SKM-1 (cell line): Measurements from ENCODE around the gene ITLN1.
A peak's percentile ranks its signal among the peaks of the same experiment; 100 is the strongest.

Experiments used
- DNase-seq: peaks from one replicate; lab custom pipeline; 2025; ENCODE audit not compliant: unreplicated experiment; lab: John Stamatoyannopoulos, UW

The ITLN1 gene

DNA sequence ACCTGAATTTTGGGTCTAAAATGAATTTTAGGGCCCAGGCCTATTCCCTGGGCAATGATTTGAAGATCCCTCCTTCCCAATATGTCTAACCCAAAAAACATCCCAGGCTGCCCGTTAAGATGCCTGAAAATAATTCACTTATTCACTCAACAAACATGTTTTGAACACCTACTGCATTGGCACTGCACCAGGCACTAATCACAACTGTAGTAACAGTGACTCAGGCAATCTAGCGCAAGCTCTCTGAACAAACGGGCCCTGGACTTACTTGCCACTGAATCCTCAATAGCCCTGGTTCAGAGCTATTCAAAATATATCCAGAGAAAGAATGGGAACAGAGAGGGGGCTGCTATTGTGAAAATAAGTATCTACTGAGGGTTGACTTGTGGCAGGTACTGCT, 26.5 kb downstream of the ITLN1 start:
- no peak for DNase-seq

DNA sequence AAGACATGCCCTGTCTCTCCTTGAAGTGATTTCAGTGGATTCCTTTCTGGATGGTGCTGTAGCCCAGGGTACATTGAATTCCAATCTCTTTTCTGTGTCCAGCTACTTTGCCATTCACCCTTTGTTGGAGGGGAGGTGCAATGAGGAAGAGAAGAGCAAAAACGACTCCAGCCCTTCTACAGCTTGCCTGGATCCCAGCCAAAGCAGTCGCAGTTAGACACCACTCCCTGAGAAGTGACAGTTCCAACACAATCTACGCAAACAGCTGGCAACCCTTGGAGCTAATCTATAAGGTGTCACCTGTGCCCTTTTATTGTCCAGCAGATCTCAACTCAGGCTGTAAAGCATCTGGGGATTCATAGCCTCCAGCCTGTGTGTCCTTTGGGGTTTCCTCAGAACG, 26.9 kb downstream of the ITLN1 start:
- no peak for DNase-seq

DNA sequence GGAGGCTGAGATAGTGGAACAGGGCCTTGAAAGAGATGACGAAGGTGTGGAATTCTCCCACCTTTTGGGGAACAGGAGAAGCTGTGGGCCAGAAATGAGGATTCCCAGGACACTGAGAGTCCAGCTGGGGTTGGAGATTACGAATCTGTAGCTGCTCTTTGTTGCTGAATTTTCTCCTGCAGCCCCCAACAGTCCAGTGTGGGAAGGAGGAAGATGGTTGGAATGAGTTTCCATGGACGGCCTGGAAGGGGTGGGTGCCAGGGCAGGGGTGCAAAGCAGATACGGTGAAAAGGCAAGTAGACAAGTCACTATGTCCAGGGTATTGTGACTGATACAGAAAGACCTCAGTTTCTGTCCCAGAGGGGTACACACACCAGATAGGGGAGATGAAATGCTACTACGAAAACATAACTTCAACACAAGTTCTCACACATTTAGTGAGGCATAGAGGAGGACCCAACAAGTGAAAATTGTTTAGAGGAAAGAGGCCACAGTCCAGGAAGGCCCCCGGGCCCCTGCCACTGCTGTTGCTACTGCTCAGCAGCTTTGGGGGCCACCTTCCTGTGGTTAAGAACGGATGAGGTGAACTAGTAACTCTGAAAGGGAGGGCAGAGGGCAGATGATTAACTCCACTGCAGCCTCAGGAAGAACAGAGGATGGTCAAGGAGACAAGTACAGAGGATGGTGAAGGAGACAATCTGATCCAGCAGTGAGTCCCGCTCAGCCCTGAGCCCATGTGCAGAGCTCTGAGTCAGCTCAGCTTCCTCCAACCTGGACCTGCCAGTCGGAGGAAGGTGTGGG, 29.6 kb downstream of the ITLN1 start:
- DNase-seq: no peak

DNA sequence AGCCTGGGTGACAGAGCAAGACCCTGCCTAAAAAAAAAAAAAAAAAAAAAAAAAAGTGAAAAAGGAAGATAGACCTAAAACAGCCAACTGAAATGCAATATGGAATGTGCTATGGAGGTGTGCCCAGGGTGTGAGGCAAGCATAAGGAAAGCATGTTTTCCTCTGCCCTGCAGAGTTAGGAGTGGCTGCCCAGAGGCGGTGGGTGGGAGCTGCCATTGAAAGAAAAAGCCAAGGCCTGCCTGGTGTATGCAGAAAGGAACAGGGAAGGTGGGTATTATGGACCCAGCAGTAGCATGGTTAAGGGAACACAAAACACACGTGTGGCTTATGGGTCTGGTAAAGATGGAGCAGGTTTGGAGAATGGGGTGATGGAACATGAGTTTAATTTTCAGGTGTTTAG, 31.2 kb downstream of the ITLN1 start:
- DNase-seq: no peak

DNA sequence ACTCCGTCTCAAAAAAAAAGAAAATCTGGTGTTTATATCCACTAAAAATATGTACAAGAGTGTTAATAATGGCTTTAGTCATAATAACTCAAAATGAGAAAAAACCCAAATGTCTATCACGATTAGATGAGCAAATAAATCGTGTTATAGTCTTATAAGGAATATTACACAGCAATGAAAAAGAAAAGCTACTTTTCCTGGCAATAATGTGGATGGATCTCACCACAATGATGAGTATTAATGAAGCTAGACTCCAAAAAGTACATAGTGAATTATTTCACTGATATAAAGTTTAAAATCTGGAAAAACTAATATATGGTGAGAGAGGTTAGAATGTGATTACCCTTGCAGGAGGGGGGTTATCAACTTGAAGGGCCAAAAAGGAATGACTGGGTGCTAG, 32.0 kb downstream of the ITLN1 start:
- DNase-seq: no peak

DNA sequence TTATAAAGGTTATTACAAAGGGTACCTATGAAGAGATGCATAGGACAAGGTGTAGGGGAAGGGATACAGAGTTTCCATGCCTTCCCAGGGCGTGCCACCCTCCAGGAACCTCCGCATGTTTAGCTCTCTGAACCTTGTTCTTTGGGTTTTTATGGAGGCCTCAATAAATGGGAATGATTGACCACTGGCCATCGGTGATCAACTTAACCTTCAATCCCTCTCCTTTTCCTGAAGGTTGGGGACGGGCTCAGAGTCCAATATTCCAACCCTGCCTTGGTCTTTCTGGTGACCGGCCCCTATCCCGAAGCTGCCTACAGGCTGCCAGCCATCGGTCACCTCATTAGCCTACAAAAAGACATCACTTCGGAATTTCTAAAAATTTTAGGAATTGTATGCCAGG, 34.0 kb downstream of the ITLN1 start:
- DNase-seq: no peak

DNA sequence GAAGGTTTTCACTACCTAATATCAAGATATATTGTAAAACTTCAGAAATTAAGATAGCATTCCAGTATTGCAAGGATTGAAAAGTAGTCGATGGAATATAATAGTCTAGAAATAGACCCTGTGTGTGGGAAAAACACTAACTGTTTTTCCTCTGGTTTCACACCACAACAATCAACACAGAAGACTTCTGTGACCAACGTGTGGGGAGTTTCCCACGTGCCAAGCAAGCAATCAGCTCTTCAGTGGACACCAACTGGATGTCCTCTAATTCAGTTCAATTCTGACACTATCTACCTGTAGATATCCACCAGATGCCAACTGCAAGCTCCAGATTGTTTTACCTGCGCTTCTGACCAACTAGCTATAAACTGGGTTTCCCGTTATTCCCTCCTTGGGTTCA, 34.4 kb downstream of the ITLN1 start:
- DNase-seq: no peak

DNA sequence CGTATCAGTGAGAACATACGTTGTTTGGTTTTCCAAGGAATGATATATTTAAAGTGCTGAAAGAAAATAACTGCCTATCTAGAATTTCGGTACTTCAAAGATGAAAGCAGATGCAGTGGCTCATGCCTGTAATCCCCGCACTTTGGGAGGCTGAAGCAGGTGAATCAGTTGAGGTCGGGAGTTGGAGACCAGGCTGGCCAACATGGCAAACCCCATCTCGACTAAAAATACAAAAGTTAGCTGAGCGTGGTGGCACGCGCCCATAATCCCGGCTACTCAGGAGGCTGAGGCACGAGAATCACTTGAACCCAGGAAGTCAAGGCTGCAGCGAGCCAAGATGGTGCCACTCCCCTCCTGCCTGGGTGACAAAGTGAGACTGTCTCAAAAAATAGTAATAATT, 38.7 kb downstream of the ITLN1 start:
- no peak for DNase-seq

DNA sequence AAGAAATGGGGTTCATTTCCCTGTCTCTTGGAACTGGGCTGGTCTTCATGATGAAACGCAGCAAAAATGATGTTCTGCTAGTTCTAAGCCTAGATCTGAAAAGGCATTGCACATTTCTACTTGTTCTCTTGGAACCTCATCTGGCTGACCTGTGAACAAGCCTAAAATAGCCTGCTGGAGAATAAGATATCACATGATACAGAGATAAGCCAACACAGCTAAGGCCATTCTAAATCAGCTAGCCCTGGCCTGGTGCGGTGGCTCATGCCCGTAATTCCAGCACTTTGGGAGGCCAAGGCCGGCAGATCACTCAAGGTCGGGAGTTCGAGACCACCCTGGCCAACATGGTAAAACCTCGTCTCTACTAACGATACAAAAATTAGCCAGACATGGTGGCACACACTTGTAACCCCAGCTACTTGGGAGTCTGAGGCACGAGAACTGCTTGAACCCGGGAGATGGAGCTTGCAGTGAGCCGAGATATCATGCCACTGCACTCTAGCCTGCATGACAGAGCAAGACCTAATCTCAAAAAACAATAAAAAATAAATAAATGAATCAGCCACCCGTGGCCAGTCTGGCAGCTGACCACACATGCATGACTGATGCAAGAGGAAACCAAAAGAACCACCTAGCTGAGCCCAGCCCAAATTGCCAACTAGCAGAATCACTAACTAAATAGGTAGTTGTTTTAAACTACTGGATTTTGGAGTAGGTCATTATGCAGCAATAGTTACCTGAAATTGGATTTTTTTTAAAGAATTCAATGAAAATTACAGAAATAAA, 40.3 kb downstream of the ITLN1 start:
- DNase-seq: no peak

DNA sequence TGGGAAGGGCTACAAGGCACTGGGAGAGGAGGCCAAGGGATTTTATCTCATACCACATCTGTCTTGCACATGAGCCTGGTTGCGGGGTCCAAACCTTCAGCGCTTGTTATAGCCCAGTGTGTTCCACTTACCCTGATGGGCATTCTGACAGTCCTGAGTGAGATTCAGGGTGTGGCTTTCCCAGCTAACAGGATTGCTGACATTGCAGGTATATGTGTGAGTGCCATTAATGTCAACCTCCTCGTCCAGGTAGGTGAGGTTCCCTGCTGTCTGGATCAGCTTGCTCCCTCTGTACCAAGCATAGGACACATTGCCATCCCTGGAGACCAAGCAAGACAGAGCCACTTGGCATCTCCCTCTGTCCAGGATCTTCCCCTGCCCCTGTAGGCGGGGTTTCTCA, 43.9 kb downstream of the ITLN1 start:
- no peak for DNase-seq

DNA sequence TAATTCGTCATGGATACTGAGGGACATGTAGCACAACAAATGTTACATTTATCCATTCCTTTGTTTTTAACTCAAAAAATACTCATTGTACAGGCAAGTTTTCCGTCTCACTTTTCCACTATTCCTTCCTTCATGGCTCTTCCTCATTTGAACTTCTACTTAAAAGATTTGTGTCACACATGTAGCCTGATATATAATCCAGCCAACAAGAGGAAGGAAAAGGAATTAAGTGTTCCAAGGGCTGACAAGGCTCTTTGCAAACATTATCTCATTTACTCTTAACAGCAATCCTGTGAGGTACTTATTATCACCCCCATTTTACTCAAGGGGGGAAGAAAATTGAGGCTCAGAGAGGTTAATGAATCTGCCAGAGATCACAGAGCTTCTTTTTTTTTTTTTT, 45.2 kb downstream of the ITLN1 start:
- DNase-seq: no peak

DNA sequence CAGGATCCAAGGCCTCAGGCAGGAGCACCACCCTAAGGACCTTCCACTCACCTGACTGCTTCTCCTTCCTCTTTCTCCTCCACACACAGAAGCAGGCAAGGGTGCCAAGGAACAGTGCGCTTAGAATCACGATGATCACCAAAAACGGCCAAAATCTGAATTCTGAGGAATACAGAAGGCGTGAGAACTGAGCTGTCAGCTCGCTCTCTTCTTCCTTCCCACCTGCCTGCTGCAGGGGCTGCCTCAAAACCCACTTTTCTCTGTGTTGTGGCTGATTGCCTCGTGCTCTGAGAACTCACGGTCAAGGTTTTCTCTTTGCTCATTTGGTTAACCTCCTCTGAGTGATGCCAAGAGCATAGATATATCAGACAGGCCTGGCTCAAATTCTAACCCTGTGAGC, 46.1 kb downstream of the ITLN1 start:
- DNase-seq: no peak

DNA sequence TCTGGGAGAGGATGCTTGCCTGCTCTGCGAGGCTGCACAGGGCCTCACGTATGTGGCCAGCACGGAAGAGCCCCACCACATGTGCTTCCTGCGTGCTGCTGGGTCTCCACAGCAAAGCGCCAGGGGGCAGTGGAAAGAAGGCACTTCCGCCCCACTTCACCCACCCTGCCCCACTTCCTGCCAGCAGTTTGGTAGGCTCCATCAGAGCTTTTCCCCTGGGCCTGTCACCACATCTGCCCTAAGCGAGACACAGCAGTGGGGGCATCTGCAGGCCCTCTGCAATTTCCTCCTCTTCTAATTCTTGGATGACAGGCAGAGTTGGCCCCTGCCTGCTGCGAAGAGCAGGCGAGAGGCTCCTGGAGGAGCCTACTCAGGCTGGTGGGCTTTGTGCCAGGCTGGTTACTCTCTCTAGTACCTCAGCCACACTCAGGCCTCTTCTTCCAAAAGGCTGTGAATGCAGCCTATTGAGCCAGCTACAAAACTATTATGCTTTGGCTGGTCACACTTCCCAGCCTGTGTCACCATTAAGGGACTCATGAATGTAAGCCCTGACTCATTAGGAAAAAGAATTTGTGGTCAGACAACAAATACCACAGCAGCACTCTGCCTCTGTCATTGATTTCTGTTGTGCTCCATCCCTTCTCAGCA, 47.3 kb downstream of the ITLN1 start:
- no peak for DNase-seq

DNA sequence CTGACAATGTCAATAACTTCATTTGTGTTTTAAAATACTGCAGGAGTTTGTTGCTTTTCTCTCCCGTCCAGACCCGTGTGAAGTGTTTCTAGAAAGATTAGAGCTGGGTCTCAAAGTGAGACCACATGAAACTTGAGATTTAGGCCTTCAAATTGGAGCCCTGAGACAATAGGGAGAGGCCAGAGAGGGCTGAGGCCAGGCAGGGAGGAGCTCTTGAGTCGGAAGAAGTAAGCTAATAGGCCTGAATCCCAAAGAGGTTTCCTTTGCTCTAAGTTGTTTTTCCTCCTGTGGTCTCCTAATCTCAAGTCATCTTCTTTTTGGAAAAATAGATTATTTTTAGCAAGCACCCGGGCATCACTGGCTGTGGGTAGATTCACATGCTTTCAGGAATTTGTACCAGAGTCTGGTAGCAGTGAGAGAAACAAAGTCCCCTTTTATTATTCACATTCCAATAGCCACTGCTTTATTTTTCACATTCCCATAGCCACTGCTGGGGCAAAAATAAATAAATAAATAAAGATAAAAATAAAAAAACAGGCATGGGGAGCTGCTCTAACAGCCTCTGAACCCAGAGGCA, 47.9 kb downstream of the ITLN1 start:
- DNase-seq: no peak

DNA sequence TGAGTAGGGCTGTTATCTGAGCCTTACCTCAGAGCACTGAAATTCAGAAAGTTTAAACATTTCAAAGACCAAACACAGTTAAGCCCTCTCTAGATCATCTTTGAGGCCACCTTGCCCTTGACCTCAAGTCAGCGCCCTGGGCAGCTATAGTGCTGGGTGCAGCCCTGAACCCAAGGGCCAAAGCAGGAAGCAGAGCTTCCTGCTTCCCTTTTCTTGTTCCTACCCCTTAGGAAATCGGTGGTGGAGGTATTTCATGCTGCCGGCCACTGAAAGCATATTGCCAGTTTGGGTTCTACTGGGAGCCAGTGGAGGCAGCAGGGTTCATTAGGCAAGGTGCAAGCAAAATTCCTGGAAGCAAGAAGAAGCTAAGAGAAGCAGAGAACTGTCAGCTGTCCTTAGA, 48.4 kb downstream of the ITLN1 start:
- DNase-seq: peak; percentile 70

DNA sequence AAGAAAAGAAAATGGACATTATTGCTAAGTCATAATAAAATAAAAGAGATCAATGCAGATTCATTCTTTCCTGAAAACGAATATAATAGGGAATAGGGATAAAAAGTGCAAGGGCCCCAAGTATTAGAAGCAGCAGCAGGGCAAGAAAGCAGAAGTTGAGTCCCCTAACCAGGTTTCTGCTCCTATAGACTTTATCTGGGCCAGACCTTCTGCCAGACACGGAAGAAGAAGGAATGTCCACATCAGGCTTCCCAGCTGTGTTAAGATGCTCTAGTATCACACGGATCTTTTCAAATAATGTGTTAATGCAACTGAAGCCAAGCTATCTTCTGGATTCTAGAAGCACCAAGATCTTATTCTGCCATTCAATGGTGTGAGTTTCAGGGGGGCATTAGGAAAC, 49.2 kb downstream of the ITLN1 start:
- DNase-seq: peak; percentile 11

DNA sequence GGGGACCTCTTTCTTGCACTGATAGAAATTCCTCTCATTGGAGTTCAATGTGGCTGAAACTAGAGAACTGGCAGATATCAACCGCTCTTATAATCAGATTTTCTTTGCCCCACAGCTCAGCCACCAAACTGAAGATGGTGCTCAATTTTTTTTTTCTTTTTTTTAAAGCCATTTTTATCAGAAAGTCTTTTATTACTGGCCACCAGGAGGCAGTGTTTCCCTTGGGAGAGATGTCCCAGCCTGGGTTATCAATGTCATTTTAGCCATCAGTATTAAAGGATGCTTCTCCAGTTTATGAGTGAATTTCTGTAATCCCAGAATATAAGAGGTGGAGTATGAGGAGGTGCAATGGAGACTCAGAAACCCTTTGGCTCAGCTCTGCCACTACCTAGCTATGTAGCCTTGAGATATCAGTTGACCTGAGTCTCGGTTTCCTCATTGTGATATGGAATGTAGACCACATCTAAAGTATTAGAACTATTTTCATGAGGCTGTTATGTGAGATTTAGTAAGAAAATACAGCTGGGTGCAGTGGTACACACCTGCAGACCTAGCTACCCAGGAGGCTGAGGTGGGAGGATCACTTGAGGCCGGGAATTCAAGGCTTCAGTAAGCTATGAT, 49.9 kb downstream of the ITLN1 start:
- DNase-seq: peak; percentile 83

DNA sequence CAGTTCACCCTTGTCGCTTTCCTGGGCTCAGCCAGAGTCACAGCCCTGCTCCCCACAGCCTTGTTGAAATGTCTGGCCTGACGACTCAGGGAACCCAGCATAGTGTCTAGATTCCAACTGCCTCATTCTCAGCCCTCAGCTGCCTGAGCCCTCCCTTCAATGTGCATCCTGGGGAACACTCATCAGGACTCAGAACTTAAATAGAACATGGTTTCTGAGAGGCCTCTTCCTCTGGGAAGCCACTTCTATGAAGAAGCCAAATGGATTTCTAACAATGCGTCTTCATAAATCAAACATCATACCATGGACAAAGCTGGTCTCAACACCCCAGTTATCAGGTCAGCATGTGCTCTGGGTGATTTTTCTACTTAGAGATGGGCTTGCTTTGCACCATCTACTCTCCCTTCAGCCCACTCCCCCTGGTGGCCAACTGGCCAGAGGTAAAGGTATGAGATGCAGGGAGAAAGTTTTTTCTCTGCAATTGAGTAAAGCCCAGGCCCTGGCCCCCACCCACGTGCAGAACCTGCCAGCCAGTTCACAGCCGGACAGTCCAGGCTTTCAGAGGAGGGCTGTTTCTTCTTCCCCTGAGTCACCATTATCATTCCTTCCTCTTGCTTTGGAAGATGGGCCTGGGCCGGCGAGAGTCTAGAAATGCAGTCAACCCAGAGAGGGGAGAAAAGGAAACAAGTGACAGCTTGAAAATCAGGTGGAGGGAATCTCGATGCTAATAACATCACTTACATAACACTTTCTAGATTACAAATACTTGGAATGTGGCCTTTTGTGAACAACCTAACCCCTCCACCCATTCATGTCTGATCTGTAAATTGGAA, 54.4 kb downstream of the ITLN1 start:
- peak; percentile 53 for DNase-seq

DNA sequence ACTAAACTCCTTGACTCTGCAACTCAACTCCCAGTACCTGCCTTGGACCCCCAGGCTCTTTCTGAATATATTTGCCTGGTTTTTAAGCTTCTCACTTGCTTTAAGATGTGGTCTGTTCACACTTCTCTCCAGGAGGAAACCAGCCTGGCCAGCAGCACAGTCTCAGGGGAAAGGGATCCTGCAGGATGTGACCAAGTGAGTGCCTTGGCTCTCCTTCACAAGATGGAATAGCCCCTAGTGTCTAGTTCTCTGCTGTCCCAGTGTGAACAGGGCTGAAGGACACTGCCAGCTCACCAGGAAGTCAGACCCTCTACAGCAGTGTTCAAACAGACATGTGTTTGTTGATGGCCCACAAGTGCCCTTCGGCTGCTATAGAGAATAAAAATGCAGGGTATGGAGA, 55.2 kb downstream of the ITLN1 start:
- no peak for DNase-seq

DNA sequence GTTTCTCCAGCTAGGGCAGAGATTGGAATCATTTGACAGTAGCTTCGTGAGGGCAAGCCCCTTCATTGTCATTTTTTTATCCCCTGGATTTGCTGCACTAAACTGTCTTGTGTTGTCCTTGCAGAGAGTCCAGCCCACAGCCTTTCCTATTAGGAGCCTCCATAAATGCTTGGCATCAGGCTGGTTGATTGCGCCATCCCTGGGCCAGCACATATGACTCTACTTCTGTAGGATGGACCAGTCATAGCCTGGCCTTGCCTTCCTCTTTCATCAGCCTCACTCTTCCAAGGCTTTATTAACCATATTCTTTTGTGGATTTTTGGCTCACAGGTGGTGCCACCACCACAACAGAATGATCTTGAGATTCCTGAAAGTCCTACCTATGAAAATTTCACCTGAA, 57.6 kb downstream of the ITLN1 start:
- no peak for DNase-seq
